Activated CD8-positive, alpha-beta T cell treated with anti-CD3 and anti-CD28 coated beads, Interleukin-2, amount 10 ng/mL, durations not matched to agents 7 days and 5 days (primary cell): Measurements from ENCODE around the gene LPIN1. TPM values are rescaled to one million over a fixed set of nuclear protein-coding genes. Genes with fewer than 3 reads are reported as not detected.
A peak's percentile ranks its signal among the peaks of the same experiment; 100 is the strongest.
"Not testable (repeated sequence)": the region's sequence is repeated elsewhere in the genome, so short reads cannot be mapped to it uniquely, and the experiment has no call there.

ENCODE experiments used
- ATAC-seq: fragments of 150-1000 bp; cut with Tn5 transposase; one replicate; pipeline ENCODE4 v1.10.0; 2021; ENCODE audit warnings: moderate library complexity
- CTCF ChIA-PET: fragments of 350-600 bp; sonication (Branson Sonifier 250); formaldehyde crosslinking; loops from one replicate; lab custom pipeline; 2021; ENCODE audit warnings: antibody characterized with exemption; lab: Charles Lee
- POLR2A ChIA-PET: fragments of 350-600 bp; sonication (Branson Sonifier 250); formaldehyde crosslinking; loops from one replicate; lab custom pipeline; 2021; ENCODE audit warnings: antibody characterized with exemption; lab: Charles Lee
- DNase-seq: peaks from one replicate; pipeline ENCODE4 v3.0.0-alpha.2; 2020
- H3K27ac Mint-ChIP-seq: one replicate; pipeline ENCODE4 v1.8.0; 2021; ENCODE audit warnings: mild to moderate bottlenecking, mixed read lengths
- H3K27me3 Mint-ChIP-seq: one replicate; pipeline ENCODE4 v1.8.0; 2021; ENCODE audit warnings: low read depth, mixed read lengths
- H3K36me3 Mint-ChIP-seq: one replicate; pipeline ENCODE4 v1.8.0; 2021; ENCODE audit warnings: low read depth, mixed read lengths
- H3K4me1 Mint-ChIP-seq: one replicate; pipeline ENCODE4 v1.8.0; 2021; ENCODE audit warnings: low read depth, mixed read lengths
- H3K4me3 Mint-ChIP-seq: one replicate; pipeline ENCODE4 v1.8.0; 2021; ENCODE audit warnings: mild to moderate bottlenecking, mixed read lengths
- H3K9me3 Mint-ChIP-seq: one replicate; pipeline ENCODE4 v1.8.0; 2022; ENCODE audit warnings: mixed read lengths; ENCODE audit not compliant: insufficient read depth
- total RNA-seq, 2 experiments: library from RNA; stranded (reverse); gene quantifications; one replicate each; pipeline ENCODE4 v1.2.3, GENCODE V29; 2021

Gene LPIN1
- total RNA-seq, 2 experiments from 2014 or later = 46.8 to 54.7 TPM

GRCh38 chr2:11737852-11738251 lies 8.6 kb upstream of the LPIN1 start:
- H3K9me3 Mint-ChIP-seq, DNase-seq, H3K27ac Mint-ChIP-seq, H3K36me3 Mint-ChIP-seq, H3K4me1 Mint-ChIP-seq, ATAC-seq, POLR2A ChIA-PET, H3K4me3 Mint-ChIP-seq: not testable (repeated sequence)
- CTCF ChIA-PET = interaction anchor here (1.0 to 5.2 kb wide), 7 partner anchors 16 to 50 kb away, joined by 3 to 87 read pairs (median 9); no protein-coding TSS in a partner anchor
- H3K27me3 Mint-ChIP-seq = peaks cover 13% of the 10 kb centered on the region

GRCh38 chr2:11738589-11739436 lies 7.6 kb upstream of the LPIN1 start:
- ChIA-PET CTCF (interaction anchor here (0.6 to 5.2 kb wide), 14 partner anchors 9 to 57 kb away, joined by 3 to 87 read pairs (median 6); no protein-coding TSS in a partner anchor), POLR2A (interaction anchor here (1.0 kb wide), 1 partner anchor 14 kb away, joined by 3 read pairs; no protein-coding TSS in a partner anchor)
- Mint-ChIP-seq H3K4me1 (peaks cover 14% of the 10 kb centered on the region), H3K4me3 (no peak overlapping the region), H3K9me3 (no peaks in the 10 kb centered on the region), H3K36me3 (no peaks in the 10 kb centered on the region), H3K27me3 (peaks cover 11% of the 10 kb centered on the region), H3K27ac (no peak overlapping the region)
- ATAC-seq = peak; percentile 80
- peak; percentile 46 for DNase-seq

- Mint-ChIP-seq H3K36me3 (no peaks in the 10 kb centered on the region), H3K4me1 (peaks cover 31% of the 10 kb centered on the region), H3K27me3 (peaks cover 7% of the 10 kb centered on the region), H3K4me3 (no peak overlapping the region), H3K27ac (no peak overlapping the region), H3K9me3 (no peaks in the 10 kb centered on the region)
- ChIA-PET CTCF (interaction anchor here (1.1 to 5.2 kb wide), 4 partner anchors 9 to 48 kb away, joined by 3 to 87 read pairs (median 5); no protein-coding TSS in a partner anchor), POLR2A (no interaction called here)
- DNase-seq (no peak), ATAC-seq (no peak)
Measured at GRCh38 chr2:11740723-11741122, 5.7 kb upstream of the LPIN1 start.

- H3K36me3 Mint-ChIP-seq = peaks cover 4% of the 10 kb centered on the region
- CTCF ChIA-PET = interaction anchor here (2.3 to 14.0 kb wide), 2 partner anchors 39 to 49 kb away, joined by 4 to 251 read pairs; no protein-coding TSS in a partner anchor
- peaks cover 3% of the 10 kb centered on the region for H3K27me3 Mint-ChIP-seq
- H3K4me3 Mint-ChIP-seq = no peak overlapping the region
- POLR2A ChIA-PET = no interaction called here
- H3K9me3 Mint-ChIP-seq = no peaks in the 10 kb centered on the region
- ATAC-seq (no peak), DNase-seq (no peak)
- peaks cover 39% of the 10 kb centered on the region for H3K4me1 Mint-ChIP-seq
- no peak overlapping the region for H3K27ac Mint-ChIP-seq
Measured at GRCh38 chr2:11742317-11742701, 4.1 kb upstream of the LPIN1 start.

- Mint-ChIP-seq H3K36me3 (peaks cover 5% of the 10 kb centered on the region), H3K9me3 (no peaks in the 10 kb centered on the region), H3K27ac (no peak overlapping the region), H3K4me3 (no peak overlapping the region), H3K4me1 (peaks cover 43% of the 10 kb centered on the region), H3K27me3 (no peaks in the 10 kb centered on the region)
- ChIA-PET CTCF (interaction anchor here (2.3 to 14.0 kb wide), 2 partner anchors 38 to 50 kb away, joined by 4 to 251 read pairs; no protein-coding TSS in a partner anchor), POLR2A (interaction anchor here (2.4 kb wide), 1 partner anchor 11 kb away, joined by 16 read pairs; no protein-coding TSS in a partner anchor)
- ATAC-seq (no peak), DNase-seq (no peak)
Measured at GRCh38 chr2:11742702-11743357, 3.6 kb upstream of the LPIN1 start.

- peaks cover 48% of the 10 kb centered on the region for H3K4me1 Mint-ChIP-seq
- no peaks in the 10 kb centered on the region for H3K9me3 Mint-ChIP-seq
- H3K36me3 Mint-ChIP-seq = peaks cover 5% of the 10 kb centered on the region
- H3K27me3 Mint-ChIP-seq = no peaks in the 10 kb centered on the region
- ChIA-PET POLR2A (interaction anchor here (0.7 to 2.4 kb wide), 2 partner anchors 9 to 10 kb away, joined by 4 to 16 read pairs; no protein-coding TSS in a partner anchor), CTCF (interaction anchor here (1.2 to 14.0 kb wide), 6 partner anchors 9 to 55 kb away, joined by 6 to 251 read pairs (median 13); no protein-coding TSS in a partner anchor)
- H3K4me3 Mint-ChIP-seq = peak overlapping the region; percentile 23
- ATAC-seq (no peak), DNase-seq (no peak)
- peak overlapping the region; percentile 89 for H3K27ac Mint-ChIP-seq
Measured at GRCh38 chr2:11743366-11743765, 3.1 kb upstream of the LPIN1 start.

GRCh38 chr2:11743846-11744553 lies 2.4 kb upstream of the LPIN1 start:
- peaks cover 5% of the 10 kb centered on the region for H3K36me3 Mint-ChIP-seq
- ChIA-PET POLR2A (interaction anchor here (0.7 to 2.4 kb wide), 2 partner anchors 9 to 10 kb away, joined by 4 to 16 read pairs; no protein-coding TSS in a partner anchor), CTCF (interaction anchor here (0.8 to 14.0 kb wide), 11 partner anchors 9 to 56 kb away, joined by 4 to 251 read pairs (median 7); no protein-coding TSS in a partner anchor)
- peaks cover 51% of the 10 kb centered on the region for H3K4me1 Mint-ChIP-seq
- no peaks in the 10 kb centered on the region for H3K9me3 Mint-ChIP-seq
- peak overlapping the region; percentile 89 for H3K27ac Mint-ChIP-seq
- DNase-seq (peak; percentile 67), ATAC-seq (peak; percentile 18)
- peak overlapping the region; percentile 61 for H3K4me3 Mint-ChIP-seq
- H3K27me3 Mint-ChIP-seq = no peaks in the 10 kb centered on the region

GRCh38 chr2:11744631-11745394 lies 1.6 kb upstream of the LPIN1 start:
- ChIA-PET CTCF (interaction anchor here (0.8 to 14.0 kb wide), 12 partner anchors 9 to 57 kb away, joined by 3 to 251 read pairs (median 6); no protein-coding TSS in a partner anchor), POLR2A (interaction anchor here (1.1 to 2.4 kb wide), 3 partner anchors 9 to 52 kb away, joined by 3 to 16 read pairs (median 3); no protein-coding TSS in a partner anchor)
- ATAC-seq (no peak), DNase-seq (peak; percentile 40)
- peak overlapping the region; percentile 89 for H3K27ac Mint-ChIP-seq
- H3K36me3 Mint-ChIP-seq = peaks cover 5% of the 10 kb centered on the region
- no peaks in the 10 kb centered on the region for H3K27me3 Mint-ChIP-seq
- peak overlapping the region; percentile 26 for H3K4me3 Mint-ChIP-seq
- H3K4me1 Mint-ChIP-seq = peaks cover 59% of the 10 kb centered on the region
- H3K9me3 Mint-ChIP-seq = no peaks in the 10 kb centered on the region

- no peak for ATAC-seq
- Mint-ChIP-seq H3K36me3 (peaks cover 7% of the 10 kb centered on the region), H3K9me3 (no peaks in the 10 kb centered on the region)
Measured at GRCh38 chr2:11745613-11746375, 638 bp upstream of the LPIN1 start.

More at GRCh38 chr2:11745613-11746375, 638 bp upstream of the LPIN1 start:
- CTCF ChIA-PET = interaction anchor here (1.3 to 14.0 kb wide), 9 partner anchors 8 to 53 kb away, joined by 3 to 251 read pairs (median 8); no protein-coding TSS in a partner anchor
- no peaks in the 10 kb centered on the region for H3K27me3 Mint-ChIP-seq
- peaks cover 69% of the 10 kb centered on the region for H3K4me1 Mint-ChIP-seq
- H3K27ac Mint-ChIP-seq = peak overlapping the region; percentile 61
- peak overlapping the region; percentile 56 for H3K4me3 Mint-ChIP-seq
- POLR2A ChIA-PET = interaction anchor here (1.1 to 1.6 kb wide), 4 partner anchors 17 to 53 kb away, joined by 3 to 5 read pairs (median 3); no protein-coding TSS in a partner anchor
- no peak for DNase-seq
